ENCODE results near the gene TRAF5.
"Not testable (repeated sequence)": the region's sequence is repeated elsewhere in the genome, so short reads cannot be mapped to it uniquely, and the experiment has no call there.

- TF ChIP-seq, protein P1, sequence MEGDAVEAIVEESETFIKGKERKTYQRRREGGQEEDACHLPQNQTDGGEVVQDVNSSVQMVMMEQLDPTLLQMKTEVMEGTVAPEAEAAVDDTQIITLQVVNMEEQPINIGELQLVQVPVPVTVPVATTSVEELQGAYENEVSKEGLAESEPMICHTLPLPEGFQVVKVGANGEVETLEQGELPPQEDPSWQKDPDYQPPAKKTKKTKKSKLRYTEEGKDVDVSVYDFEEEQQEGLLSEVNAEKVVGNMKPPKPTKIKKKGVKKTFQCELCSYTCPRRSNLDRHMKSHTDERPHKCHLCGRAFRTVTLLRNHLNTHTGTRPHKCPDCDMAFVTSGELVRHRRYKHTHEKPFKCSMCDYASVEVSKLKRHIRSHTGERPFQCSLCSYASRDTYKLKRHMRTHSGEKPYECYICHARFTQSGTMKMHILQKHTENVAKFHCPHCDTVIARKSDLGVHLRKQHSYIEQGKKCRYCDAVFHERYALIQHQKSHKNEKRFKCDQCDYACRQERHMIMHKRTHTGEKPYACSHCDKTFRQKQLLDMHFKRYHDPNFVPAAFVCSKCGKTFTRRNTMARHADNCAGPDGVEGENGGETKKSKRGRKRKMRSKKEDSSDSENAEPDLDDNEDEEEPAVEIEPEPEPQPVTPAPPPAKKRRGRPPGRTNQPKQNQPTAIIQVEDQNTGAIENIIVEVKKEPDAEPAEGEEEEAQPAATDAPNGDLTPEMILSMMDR (IDR thresholded peaks at IDR 0.05) = not testable (repeated sequence)
- not testable (repeated sequence) for TF ChIP-seq POLR2A (IDR thresholded peaks at IDR 0.05)
Measured at GRCh38 chr1:211407749-211408148, 81.1 kb downstream of the TRAF5 start.
